GM23338 (cell line): ENCODE results near the gene LMOD1.

Experiments used
- EZH2 ChIP-seq: fragments of 200-600 bp; sonication (generic); IDR thresholded peaks from one replicate; pipeline ENCODE4 v1.8.0; 2017; ENCODE audit warnings: antibody characterized with exemption, mild to moderate bottlenecking, low read depth; ENCODE audit not compliant: unreplicated experiment
- EZH2phosphoT487 ChIP-seq: fragments of 200-600 bp; sonication (generic); IDR thresholded peaks from one replicate; pipeline ENCODE4 v1.8.1; 2018; ENCODE audit warnings: antibody characterized with exemption; ENCODE audit not compliant: unreplicated experiment
- JUNB ChIP-seq: IDR thresholded peaks from one replicate; pipeline ENCODE4 v1.6.1; 2016; ENCODE audit warnings: antibody characterized with exemption; ENCODE audit not compliant: unreplicated experiment
- POLR2AphosphoS5 ChIP-seq: IDR thresholded peaks from 2 replicates; pipeline ENCODE4 v1.6.1; 2016; ENCODE audit warnings: antibody characterized with exemption, low read depth
- TF ChIP-seq, protein P1 (sequence below), 2 experiments: fragments of 200-600 bp in 1 of 2; sonication (generic) in 1 of 2; conservative IDR thresholded peaks; 2 replicates each; pipeline versions ENCODE4 v1.5.1 to v1.6.1; 2016 to 2017; ENCODE audit warnings: antibody characterized with exemption in 2 of 2, low read depth in 2 of 2, mild to moderate bottlenecking in 2 of 2, moderate library complexity in 1 of 2
- TF ChIP-seq, protein P2 (sequence below): IDR thresholded peaks from one replicate; pipeline ENCODE4 v1.6.1; 2018; ENCODE audit warnings: antibody characterized with exemption; ENCODE audit not compliant: unreplicated experiment

DNA sequence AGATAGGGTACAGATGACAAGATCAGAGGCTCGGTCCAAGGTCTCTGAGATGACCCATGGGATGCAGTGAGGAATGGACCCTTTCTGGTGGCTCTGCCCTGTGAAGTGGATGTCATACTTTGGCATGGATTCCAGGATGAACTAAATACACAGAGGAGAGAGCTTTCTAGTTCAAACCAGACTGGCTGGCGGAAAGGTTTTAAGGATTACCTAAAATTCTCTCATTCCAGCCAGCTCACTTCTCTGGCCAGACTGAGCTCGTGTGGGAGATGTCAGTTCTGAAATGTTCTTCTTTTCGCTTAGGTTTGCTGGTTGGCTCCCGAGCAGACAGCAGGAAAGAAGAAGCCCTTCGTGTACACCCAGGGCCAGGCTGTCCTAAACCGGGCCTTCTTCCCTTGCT is 42.3 kb upstream of the LMOD1 start:
- TF ChIP-seq, protein P1, sequence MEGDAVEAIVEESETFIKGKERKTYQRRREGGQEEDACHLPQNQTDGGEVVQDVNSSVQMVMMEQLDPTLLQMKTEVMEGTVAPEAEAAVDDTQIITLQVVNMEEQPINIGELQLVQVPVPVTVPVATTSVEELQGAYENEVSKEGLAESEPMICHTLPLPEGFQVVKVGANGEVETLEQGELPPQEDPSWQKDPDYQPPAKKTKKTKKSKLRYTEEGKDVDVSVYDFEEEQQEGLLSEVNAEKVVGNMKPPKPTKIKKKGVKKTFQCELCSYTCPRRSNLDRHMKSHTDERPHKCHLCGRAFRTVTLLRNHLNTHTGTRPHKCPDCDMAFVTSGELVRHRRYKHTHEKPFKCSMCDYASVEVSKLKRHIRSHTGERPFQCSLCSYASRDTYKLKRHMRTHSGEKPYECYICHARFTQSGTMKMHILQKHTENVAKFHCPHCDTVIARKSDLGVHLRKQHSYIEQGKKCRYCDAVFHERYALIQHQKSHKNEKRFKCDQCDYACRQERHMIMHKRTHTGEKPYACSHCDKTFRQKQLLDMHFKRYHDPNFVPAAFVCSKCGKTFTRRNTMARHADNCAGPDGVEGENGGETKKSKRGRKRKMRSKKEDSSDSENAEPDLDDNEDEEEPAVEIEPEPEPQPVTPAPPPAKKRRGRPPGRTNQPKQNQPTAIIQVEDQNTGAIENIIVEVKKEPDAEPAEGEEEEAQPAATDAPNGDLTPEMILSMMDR (conservative IDR thresholded peaks at IDR 0.05; ENCODE audit: low read depth in 2 of 2) = no peak
- no peak for TF ChIP-seq JUNB
- TF ChIP-seq, protein P2, sequence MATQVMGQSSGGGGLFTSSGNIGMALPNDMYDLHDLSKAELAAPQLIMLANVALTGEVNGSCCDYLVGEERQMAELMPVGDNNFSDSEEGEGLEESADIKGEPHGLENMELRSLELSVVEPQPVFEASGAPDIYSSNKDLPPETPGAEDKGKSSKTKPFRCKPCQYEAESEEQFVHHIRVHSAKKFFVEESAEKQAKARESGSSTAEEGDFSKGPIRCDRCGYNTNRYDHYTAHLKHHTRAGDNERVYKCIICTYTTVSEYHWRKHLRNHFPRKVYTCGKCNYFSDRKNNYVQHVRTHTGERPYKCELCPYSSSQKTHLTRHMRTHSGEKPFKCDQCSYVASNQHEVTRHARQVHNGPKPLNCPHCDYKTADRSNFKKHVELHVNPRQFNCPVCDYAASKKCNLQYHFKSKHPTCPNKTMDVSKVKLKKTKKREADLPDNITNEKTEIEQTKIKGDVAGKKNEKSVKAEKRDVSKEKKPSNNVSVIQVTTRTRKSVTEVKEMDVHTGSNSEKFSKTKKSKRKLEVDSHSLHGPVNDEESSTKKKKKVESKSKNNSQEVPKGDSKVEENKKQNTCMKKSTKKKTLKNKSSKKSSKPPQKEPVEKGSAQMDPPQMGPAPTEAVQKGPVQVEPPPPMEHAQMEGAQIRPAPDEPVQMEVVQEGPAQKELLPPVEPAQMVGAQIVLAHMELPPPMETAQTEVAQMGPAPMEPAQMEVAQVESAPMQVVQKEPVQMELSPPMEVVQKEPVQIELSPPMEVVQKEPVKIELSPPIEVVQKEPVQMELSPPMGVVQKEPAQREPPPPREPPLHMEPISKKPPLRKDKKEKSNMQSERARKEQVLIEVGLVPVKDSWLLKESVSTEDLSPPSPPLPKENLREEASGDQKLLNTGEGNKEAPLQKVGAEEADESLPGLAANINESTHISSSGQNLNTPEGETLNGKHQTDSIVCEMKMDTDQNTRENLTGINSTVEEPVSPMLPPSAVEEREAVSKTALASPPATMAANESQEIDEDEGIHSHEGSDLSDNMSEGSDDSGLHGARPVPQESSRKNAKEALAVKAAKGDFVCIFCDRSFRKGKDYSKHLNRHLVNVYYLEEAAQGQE = no peak
- TF ChIP-seq EZH2phosphoT487 = no peak
- no peak for TF ChIP-seq POLR2AphosphoS5
- TF ChIP-seq EZH2 = no peak
